HepG2 (cell line): ENCODE results near the gene TEX9.

Experiments used
- HDAC2 ChIP-seq: sonication (generic); formaldehyde crosslinking; IDR thresholded peaks from 2 replicates; pipeline ENCODE4 v1.4.0; 2020; ENCODE audit warnings: missing genetic modification reagents
- HOXA7 ChIP-seq: sonication (generic); formaldehyde crosslinking; IDR thresholded peaks from 2 replicates; pipeline ENCODE4 v1.8.1; 2022; ENCODE audit warnings: mild to moderate bottlenecking, missing genetic modification reagents, moderate library complexity
- TCF12 ChIP-seq, 2 experiments: fragments of 450-650 bp in 1 of 2; sonication (generic) in 1 of 2; formaldehyde crosslinking in 1 of 2; IDR thresholded peaks; 2 replicates each; pipeline versions ENCODE4 v1.6.1 to v1.8.0; 2017 to 2022; ENCODE audit warnings: antibody characterized with exemption in 1 of 2, mild to moderate bottlenecking in 1 of 2, missing genetic modification reagents in 1 of 2, moderate library complexity in 1 of 2
- TF ChIP-seq, protein P1 (sequence below): sonication (generic); formaldehyde crosslinking; IDR thresholded peaks from 2 replicates; pipeline ENCODE4 v1.5.0; 2020; ENCODE audit warnings: mild to moderate bottlenecking, missing genetic modification reagents, moderate library complexity
- TF ChIP-seq, protein P2 (sequence below): IDR thresholded peaks from 2 replicates; pipeline ENCODE4 v1.6.1; 2016

DNA sequence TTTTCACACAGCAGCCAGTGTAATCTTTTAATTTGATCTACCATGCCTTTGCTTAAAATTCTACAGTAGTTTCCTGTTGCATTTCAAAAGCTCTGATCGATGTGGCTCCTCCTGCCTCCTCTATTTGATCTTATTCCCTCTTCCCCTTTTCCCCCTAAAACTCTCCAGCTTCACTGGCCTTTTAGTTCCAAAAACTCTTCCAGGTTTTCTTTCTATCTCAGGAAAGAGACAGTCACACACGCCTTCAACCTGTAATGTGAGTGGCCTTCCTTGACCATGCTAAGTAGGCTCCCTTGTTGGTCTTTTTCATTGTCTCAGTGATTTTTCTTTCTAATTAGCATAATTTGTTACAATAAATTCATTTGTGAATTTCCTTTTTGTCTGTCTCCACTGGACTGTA is 985 bp downstream of the TEX9 start:
- TF ChIP-seq, protein P1, sequence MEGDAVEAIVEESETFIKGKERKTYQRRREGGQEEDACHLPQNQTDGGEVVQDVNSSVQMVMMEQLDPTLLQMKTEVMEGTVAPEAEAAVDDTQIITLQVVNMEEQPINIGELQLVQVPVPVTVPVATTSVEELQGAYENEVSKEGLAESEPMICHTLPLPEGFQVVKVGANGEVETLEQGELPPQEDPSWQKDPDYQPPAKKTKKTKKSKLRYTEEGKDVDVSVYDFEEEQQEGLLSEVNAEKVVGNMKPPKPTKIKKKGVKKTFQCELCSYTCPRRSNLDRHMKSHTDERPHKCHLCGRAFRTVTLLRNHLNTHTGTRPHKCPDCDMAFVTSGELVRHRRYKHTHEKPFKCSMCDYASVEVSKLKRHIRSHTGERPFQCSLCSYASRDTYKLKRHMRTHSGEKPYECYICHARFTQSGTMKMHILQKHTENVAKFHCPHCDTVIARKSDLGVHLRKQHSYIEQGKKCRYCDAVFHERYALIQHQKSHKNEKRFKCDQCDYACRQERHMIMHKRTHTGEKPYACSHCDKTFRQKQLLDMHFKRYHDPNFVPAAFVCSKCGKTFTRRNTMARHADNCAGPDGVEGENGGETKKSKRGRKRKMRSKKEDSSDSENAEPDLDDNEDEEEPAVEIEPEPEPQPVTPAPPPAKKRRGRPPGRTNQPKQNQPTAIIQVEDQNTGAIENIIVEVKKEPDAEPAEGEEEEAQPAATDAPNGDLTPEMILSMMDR (CRISPR knock-in tag): no peak
- TF ChIP-seq HDAC2 (no peak), TCF12 (IDR thresholded peaks at IDR 0.05) (no peak), TCF12 (CRISPR knock-in tag; IDR thresholded peaks at IDR 0.05) (no peak), HOXA7 (no peak)
- TF ChIP-seq, protein P2, sequence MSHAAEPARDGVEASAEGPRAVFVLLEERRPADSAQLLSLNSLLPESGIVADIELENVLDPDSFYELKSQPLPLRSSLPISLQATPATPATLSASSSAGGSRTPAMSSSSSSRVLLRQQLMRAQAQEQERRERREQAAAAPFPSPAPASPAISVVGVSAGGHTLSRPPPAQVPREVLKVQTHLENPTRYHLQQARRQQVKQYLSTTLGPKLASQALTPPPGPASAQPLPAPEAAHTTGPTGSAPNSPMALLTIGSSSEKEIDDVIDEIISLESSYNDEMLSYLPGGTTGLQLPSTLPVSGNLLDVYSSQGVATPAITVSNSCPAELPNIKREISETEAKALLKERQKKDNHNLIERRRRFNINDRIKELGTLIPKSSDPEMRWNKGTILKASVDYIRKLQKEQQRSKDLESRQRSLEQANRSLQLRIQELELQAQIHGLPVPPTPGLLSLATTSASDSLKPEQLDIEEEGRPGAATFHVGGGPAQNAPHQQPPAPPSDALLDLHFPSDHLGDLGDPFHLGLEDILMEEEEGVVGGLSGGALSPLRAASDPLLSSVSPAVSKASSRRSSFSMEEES (CRISPR knock-in tag): no peak
